ENCODE data around the gene IRF2. TPM values are rescaled to one million over a fixed set of nuclear protein-coding genes. Genes with fewer than 3 reads are reported as not detected.
"Not testable (repeated sequence)": the region's sequence is repeated elsewhere in the genome, so short reads cannot be mapped to it uniquely, and the experiment has no call there.

The IRF2 gene
- total and polyA plus RNA-seq, 7 donors, result 6.7 to 28.9 (median 16.8) TPM

DNA sequence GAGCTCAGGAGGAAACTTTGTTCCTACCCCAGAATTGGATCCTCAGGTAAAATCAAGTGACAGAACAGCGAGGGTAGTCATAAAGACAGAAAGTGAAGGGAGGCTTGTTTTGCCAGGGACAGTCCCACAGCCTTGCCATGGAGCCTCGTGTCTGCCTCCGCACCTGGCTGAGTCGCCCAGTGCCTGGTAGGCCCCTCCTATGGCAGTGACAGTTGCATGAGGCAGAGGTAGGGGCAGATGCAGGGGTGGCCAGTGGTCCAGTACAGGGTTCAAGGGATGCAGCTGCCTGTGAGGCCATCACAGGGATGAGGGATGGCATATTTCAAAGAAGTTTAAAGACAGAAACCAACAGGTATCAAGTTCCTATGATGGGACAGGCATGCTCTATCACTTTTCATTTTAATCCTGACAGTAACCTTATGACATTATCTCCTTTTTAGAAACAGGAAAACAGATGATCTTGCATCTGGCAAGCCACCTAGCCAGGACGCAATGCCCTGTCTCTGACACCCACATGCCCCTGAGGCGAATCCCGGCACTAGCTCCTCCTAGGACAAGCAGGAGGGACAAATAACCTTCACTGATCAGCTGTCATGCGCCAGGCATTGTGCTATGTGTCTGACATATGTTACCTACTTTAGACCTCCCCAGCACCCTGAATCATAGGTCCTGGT is 129.3 kb downstream of the IRF2 start:
- intact Hi-C loops (cut with DNase I), result loop anchor here (2.0 to 5.0 kb wide), 4 partner anchors 37 to 192 kb away; partner anchors contain the start of gene IRF2 (in 2 of the 2)
- DNase-seq, result peak; percentile 35 to 78
- WGBS, 3 donors, result 29 to 54% (median 31%) methylated on average over 8 of the region's 8 CpGs
- TF ChIP-seq, protein P1, sequence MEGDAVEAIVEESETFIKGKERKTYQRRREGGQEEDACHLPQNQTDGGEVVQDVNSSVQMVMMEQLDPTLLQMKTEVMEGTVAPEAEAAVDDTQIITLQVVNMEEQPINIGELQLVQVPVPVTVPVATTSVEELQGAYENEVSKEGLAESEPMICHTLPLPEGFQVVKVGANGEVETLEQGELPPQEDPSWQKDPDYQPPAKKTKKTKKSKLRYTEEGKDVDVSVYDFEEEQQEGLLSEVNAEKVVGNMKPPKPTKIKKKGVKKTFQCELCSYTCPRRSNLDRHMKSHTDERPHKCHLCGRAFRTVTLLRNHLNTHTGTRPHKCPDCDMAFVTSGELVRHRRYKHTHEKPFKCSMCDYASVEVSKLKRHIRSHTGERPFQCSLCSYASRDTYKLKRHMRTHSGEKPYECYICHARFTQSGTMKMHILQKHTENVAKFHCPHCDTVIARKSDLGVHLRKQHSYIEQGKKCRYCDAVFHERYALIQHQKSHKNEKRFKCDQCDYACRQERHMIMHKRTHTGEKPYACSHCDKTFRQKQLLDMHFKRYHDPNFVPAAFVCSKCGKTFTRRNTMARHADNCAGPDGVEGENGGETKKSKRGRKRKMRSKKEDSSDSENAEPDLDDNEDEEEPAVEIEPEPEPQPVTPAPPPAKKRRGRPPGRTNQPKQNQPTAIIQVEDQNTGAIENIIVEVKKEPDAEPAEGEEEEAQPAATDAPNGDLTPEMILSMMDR (IDR thresholded peaks at IDR 0.05), result no peak
- H3K4me3 ChIP-seq, result no peak overlapping the region
- H3K4me1 ChIP-seq, result peaks cover 55% of the 10 kb centered on the region
- H3K36me3 ChIP-seq (ENCODE audit: insufficient read depth in 1 of 2, low read depth in 1 of 2), result no peaks in the 10 kb centered on the region
- peak; percentile 44 to 65 (median 60) for ATAC-seq
- peak overlapping the region; percentile 94 for H3K27ac ChIP-seq
- no peaks in the 10 kb centered on the region for H3K9me3 ChIP-seq
- H3K27me3 ChIP-seq (ENCODE audit: insufficient read depth in 3 of 3, low read length in 2 of 3), result no peaks in the 10 kb centered on the region

DNA sequence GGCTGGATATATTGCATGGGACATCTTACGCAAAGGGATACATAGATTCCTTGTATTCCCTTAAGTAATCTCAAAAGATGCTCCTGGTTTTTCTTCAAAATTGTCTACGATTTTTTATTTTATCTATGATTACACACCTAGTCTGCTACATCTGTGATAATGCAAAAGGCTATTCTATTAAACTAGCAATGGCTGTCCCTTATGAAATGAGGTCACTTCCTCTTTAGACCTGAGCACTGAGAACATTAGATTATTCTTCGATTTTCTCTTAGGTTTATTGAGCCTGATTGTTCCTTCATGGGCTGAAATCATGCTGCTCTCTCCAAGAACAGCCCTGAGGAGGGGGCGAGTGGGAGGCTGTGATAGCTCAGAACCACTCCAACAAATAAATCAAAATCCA is 129.9 kb downstream of the IRF2 start:
- intact Hi-C loops (cut with DNase I), result loop anchor here (2.0 to 5.0 kb wide), 2 partner anchors 130 to 193 kb away; partner anchors contain the start of gene IRF2 (in 1 of the 2)
- WGBS, 3 donors, result 73 to 78% (median 74%) methylated on average over 4 of the region's 4 CpGs
- DNase-seq, result no peak
- Histone ChIP-seq H3K4me1 (peaks cover 54% of the 10 kb centered on the region), H3K27ac (peak overlapping the region; percentile 94), H3K27me3 (ENCODE audit: insufficient read depth in 3 of 3, low read length in 2 of 3) (no peaks in the 10 kb centered on the region), H3K36me3 (ENCODE audit: insufficient read depth in 1 of 2, low read depth in 1 of 2) (no peaks in the 10 kb centered on the region), H3K4me3 (no peak overlapping the region), H3K9me3 (no peaks in the 10 kb centered on the region)
- TF ChIP-seq, protein P1 (IDR thresholded peaks at IDR 0.05), result no peak
- no peak for ATAC-seq

DNA sequence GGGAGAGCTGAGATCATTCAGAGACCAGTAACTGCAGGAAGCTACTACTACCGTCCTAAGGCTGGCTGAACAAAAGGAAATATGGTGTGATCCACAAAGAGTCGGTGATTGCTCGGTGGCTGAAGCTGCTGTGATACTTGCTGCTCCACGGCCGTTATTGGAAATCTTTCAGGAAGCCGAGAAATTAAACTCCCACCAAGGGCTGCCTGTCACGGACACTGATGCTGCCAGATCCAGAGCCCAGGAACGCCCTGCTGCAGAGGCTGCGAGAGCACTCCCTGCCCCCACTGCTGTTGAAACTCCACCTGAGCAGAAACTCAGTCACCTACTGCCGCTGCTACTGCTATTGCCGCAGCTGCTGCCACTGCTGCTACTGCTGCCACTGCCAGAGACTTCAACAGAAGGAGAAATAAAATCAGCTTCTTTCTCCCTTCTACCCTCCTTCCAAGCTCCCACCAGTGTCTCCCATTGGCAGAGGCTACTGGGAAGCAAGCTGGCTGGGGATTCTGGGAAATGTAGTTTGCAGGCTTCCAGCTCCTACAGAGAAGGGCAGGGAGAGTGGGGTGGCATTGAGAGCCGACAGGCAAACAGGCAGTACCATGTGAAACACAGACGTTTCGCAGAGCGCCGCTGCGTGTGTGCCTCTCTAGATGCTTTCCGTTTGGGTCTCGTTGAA is 130.7 kb downstream of the IRF2 start:
- H3K4me3 ChIP-seq, result peak overlapping the region; percentile 68
- no peaks in the 10 kb centered on the region for H3K27me3 ChIP-seq (ENCODE audit: insufficient read depth in 3 of 3, low read length in 2 of 3)
- DNase-seq (peak; percentile 62 to 77), ATAC-seq (peak; percentile 64 to 78 (median 68))
- intact Hi-C loops (cut with DNase I), result loop anchor here (2.0 to 5.0 kb wide), 2 partner anchors 131 to 194 kb away; partner anchors contain the start of gene IRF2 (in 1 of the 2)
- no peaks in the 10 kb centered on the region for H3K36me3 ChIP-seq (ENCODE audit: insufficient read depth in 1 of 2, low read depth in 1 of 2)
- no peaks in the 10 kb centered on the region for H3K9me3 ChIP-seq
- H3K4me1 ChIP-seq, result peaks cover 46% of the 10 kb centered on the region
- peak overlapping the region; percentile 94 for H3K27ac ChIP-seq
- 1 to 2% (median 1%) methylated on average over 18 to 19 of the region's 19 CpGs for WGBS, 3 donors
- TF ChIP-seq, protein P1 (IDR thresholded peaks at IDR 0.05), result no peak

DNA sequence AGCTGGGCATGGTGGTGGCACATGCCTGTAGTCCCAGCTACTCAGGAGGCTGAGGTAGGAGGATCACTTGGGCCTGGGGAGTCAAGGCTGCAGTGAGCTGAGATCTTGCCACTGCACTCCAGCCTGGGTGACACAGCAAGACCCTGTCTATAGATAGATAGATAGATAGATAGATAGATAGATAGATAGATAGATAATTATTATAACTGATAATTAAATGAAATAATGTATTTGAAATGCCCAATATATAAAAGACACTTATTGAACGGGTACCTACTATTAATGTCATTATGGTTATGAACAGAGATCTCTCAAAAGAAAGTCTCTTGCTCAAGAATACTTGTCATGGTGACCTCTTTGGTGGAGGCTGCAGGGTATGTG is 131.5 kb downstream of the IRF2 start:
- not testable (repeated sequence) for ATAC-seq; H3K9me3 ChIP-seq; DNase-seq; H3K36me3 ChIP-seq (ENCODE audit: insufficient read depth in 1 of 2, low read depth in 1 of 2); H3K27me3 ChIP-seq (ENCODE audit: insufficient read depth in 3 of 3, low read length in 2 of 3)
- peak overlapping the region; percentile 94 for H3K27ac ChIP-seq
- intact Hi-C loops (cut with DNase I), result loop anchor here in 1 of 2 donors (5.0 kb wide), 1 partner anchor 194 kb away; no protein-coding TSS in a partner anchor
- peak overlapping the region; percentile 68 for H3K4me3 ChIP-seq
- H3K4me1 ChIP-seq, result peaks cover 38% of the 10 kb centered on the region
- WGBS, 3 donors, result 76 to 90% (median 80%) methylated on average over 1 of the region's 1 CpG

All from psoas muscle (tissue), 8 donors.